Epidermal melanocyte (primary cell): Measurements from ENCODE around the gene LTBP3.
A peak's percentile ranks its signal among the peaks of the same experiment; 100 is the strongest.
"Not testable (repeated sequence)": the region's sequence is repeated elsewhere in the genome, so short reads cannot be mapped to it uniquely, and the experiment has no call there.

Experiments used
- DNase-seq: peaks from one replicate; pipeline ENCODE4 v3.0.0; 2011; ENCODE audit warnings: low spot score; ENCODE audit not compliant: insufficient read length

The LTBP3 gene

GRCh38 chr11:65572356-65573051 lies 14.3 kb upstream of the LTBP3 start, which contains the start of gene FAM89B:
Gene FAM89B, plus strand, starts transcription at chr11:65572538. Its CDS starts 132 bp downstream, at chr11:65572670.
- peak; percentile 95 for DNase-seq

- DNase-seq = no peak
These were observed 13.8 kb upstream of the LTBP3 start for GRCh38 chr11:65571940-65572339.

GRCh38 chr11:65571420-65571819 lies 13.3 kb upstream of the LTBP3 start:
- DNase-seq = no peak

GRCh38 chr11:65569973-65570918 lies 12.1 kb upstream of the LTBP3 start, which contains the start of gene ZNRD2:
Gene ZNRD2, plus strand, starts transcription at chr11:65570477. Its CDS starts 15 bp downstream, at chr11:65570492.
- peak; percentile 98 for DNase-seq

GRCh38 chr11:65569164-65569972 lies 11.2 kb upstream of the LTBP3 start:
- DNase-seq = no peak

GRCh38 chr11:65565624-65566453 lies 7.7 kb upstream of the LTBP3 start:
- DNase-seq = no peak

GRCh38 chr11:65564879-65565559 lies 6.9 kb upstream of the LTBP3 start:
- not testable (repeated sequence) for DNase-seq

GRCh38 chr11:65563601-65564000 lies 5.4 kb upstream of the LTBP3 start:
- DNase-seq = no peak

GRCh38 chr11:65562788-65563187 lies 4.6 kb upstream of the LTBP3 start:
- no peak for DNase-seq

- DNase-seq = no peak
These were observed 3.9 kb upstream of the LTBP3 start for GRCh38 chr11:65562020-65562419.

GRCh38 chr11:65560555-65561418 lies 2.6 kb upstream of the LTBP3 start:
- DNase-seq = no peak

- no peak for DNase-seq
These were observed 1.9 kb upstream of the LTBP3 start for GRCh38 chr11:65559951-65560537.

GRCh38 chr11:65559535-65559934 lies 1.4 kb upstream of the LTBP3 start:
- no peak for DNase-seq

- DNase-seq = no peak
These were observed 861 bp upstream of the LTBP3 start for GRCh38 chr11:65558930-65559509.

- no peak for DNase-seq
These were observed 718 bp downstream of the LTBP3 start for GRCh38 chr11:65557280-65558001.

- no peak for DNase-seq
These were observed 1.5 kb downstream of the LTBP3 start for GRCh38 chr11:65556470-65557279.
